Esophagus (tissue), 2 donors: ENCODE results near the gene BIN2. TPM values are rescaled to one million over a fixed set of nuclear protein-coding genes. Genes with fewer than 3 reads are reported as not detected.

Source experiments
- H3K27ac ChIP-seq, 2 donors: one replicate each; pipeline ENCODE4 v1.5.1; 2013; ENCODE audit warnings: low read depth in 2 of 2, mild to moderate bottlenecking in 2 of 2, inconsistent platforms in 1 of 2, low read length in 1 of 2, moderate library complexity in 1 of 2
- H3K27me3 ChIP-seq, 2 donors: one replicate each; pipeline ENCODE4 v1.6.1; 2013; ENCODE audit warnings: low read length in 2 of 2, control low read depth in 1 of 2, mild to moderate bottlenecking in 1 of 2; ENCODE audit not compliant: insufficient read depth in 2 of 2, control insufficient read depth in 1 of 2
- H3K36me3 ChIP-seq, 2 donors: one replicate each; pipeline ENCODE4 v1.6.1; 2013; ENCODE audit warnings: low read length in 1 of 2; ENCODE audit not compliant: control insufficient read depth in 2 of 2, insufficient read depth in 2 of 2
- H3K4me1 ChIP-seq, 2 donors: one replicate each; pipeline ENCODE4 v1.6.1; 2013; ENCODE audit warnings: low read length in 1 of 2; ENCODE audit not compliant: control insufficient read depth in 2 of 2, insufficient read depth in 2 of 2
- H3K4me3 ChIP-seq, 2 donors: one replicate each; pipeline ENCODE4 v1.5.1; 2013; ENCODE audit warnings: low read length in 2 of 2, mild to moderate bottlenecking in 2 of 2, low read depth in 1 of 2, moderate library complexity in 1 of 2
- H3K9me3 ChIP-seq, 2 donors: one replicate each; pipeline ENCODE4 v1.6.1; 2013; ENCODE audit warnings: mild to moderate bottlenecking in 2 of 2, low read depth in 1 of 2, low read length in 1 of 2, moderate library complexity in 1 of 2; ENCODE audit not compliant: control insufficient read depth in 2 of 2, insufficient read depth in 1 of 2
- WGBS, 2 donors: extraction: QIAGEN DNeasy Blood & Tissue Kit; methylation state at CpG; one replicate each; pipeline ENCODE4 v1.1.7; 2013; 5-methylcytosine and 5-hydroxymethylcytosine counted together
- polyA plus RNA-seq, 2 donors: library from polyadenylated mRNA; stranded (reverse); fragments of 200-250 nt; gene quantifications; one replicate each; pipeline ENCODE4 v1.2.3, GENCODE V29; 2013
- donor health status: healthy with polysubstance abuse.
- donor health status: Bipolar disorder and iron deficiency.

Gene BIN2
- polyA plus RNA-seq, 2 donors, result 1.7 to 2.4 TPM

DNA sequence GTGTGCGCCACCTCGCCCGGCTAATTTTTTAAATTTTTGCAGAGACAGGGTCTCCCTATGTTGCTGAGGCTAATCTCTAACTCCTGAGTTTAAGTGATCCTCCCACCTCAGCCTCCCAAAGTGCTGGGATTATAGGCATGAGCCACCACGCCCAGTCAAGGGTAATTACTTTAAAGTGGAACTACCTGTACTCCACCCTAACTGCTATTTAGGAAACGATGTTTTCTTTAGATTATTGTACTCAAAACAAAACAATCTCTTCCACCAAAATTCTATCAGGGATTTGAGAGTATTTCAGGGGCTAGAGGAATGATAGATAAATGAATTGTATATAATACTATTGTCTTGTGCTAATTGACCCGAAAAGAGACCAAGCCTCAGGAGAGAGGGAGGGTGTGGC is 9.6 kb upstream of the BIN2 start:
- no peaks in the 10 kb centered on the region for H3K36me3 ChIP-seq
- no peak overlapping the region for H3K4me3 ChIP-seq
- H3K27ac ChIP-seq, result peak overlapping the region in 1 of 2 donors; percentile 61
- WGBS, 2 donors, result 66% methylated on average over 6 of the region's 6 CpGs
- H3K27me3 ChIP-seq, result no peaks in the 10 kb centered on the region
- peaks cover 0 to 2% of the 10 kb centered on the region in 2 donors for H3K4me1 ChIP-seq
- no peaks in the 10 kb centered on the region for H3K9me3 ChIP-seq

DNA sequence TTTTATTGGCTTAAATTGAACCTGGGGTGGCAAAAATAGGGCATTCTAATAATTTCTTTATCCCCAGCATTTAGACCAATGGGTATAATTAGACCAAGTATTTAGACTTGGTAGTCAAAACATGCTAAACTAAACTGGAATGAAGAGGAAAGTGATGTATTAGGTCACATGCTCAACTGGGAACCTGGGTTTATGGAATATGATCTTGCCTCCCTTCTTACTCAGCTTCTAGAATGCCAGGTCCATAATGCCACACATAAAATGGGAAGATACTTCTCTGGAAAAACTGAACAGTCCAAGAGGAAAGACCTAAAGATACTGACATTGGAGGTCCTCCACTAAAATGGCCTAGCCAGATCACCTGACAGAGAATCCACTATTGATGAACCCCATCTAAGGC is 6.2 kb upstream of the BIN2 start:
- H3K4me1 ChIP-seq, result peaks cover 2 to 8% of the 10 kb centered on the region in 2 donors
- H3K4me3 ChIP-seq, result no peak overlapping the region
- no peaks in the 10 kb centered on the region for H3K36me3 ChIP-seq
- no peaks in the 10 kb centered on the region for H3K27me3 ChIP-seq
- H3K9me3 ChIP-seq, result no peaks in the 10 kb centered on the region
- H3K27ac ChIP-seq, result no peak overlapping the region

DNA sequence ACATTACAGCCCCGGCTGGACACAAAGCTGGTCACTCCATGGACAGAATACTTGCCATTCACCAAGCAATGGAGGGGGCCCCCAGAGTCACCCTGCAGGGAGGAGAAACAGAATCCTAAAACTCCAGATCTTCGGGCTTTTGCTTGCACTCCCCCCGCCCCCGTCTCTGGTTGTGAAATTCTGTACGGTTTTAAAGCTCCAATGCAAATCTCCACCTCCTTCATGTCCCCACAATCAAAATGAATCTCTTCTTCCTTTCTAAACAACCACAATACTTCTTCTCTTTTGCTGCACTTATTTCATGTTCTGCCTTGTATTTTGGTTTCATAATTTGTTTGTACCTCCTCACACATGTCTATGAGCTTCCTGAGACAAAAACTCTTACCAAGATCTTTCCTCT is 5.8 kb upstream of the BIN2 start:
- WGBS, 2 donors, result 73% methylated on average over 5 of the region's 5 CpGs
- no peak overlapping the region for H3K4me3 ChIP-seq
- H3K36me3 ChIP-seq, result no peaks in the 10 kb centered on the region
- H3K9me3 ChIP-seq, result no peaks in the 10 kb centered on the region
- H3K27ac ChIP-seq, result no peak overlapping the region
- peaks cover 2 to 8% of the 10 kb centered on the region in 2 donors for H3K4me1 ChIP-seq
- H3K27me3 ChIP-seq, result no peaks in the 10 kb centered on the region

DNA sequence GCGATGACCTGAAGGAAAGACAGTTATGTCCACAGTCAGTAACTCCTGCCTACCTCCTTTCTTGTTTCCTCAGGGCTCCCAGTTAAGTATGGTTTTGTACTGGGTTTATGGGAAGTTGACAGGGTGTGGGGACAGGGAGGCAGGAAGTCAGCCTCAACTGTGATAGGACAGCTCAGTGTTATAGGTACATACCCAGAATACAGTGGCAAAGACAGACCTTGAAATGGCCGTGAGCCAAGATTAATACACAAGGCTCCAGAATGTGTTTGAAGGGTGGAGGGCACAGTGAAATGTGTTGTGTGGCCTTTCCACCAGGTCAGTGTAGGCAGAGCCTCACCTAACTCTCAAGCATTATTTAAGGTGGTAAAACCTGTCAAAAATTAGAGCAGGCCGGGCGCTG is 4.6 kb upstream of the BIN2 start:
- Histone ChIP-seq H3K4me1 (peaks cover 4 to 16% of the 10 kb centered on the region in 2 donors), H3K27me3 (no peaks in the 10 kb centered on the region), H3K9me3 (peaks cover 0 to 2% of the 10 kb centered on the region in 2 donors), H3K36me3 (no peaks in the 10 kb centered on the region), H3K4me3 (no peak overlapping the region), H3K27ac (peak overlapping the region in 1 of 2 donors; percentile 52)
- 87% methylated on average over 4 of the region's 4 CpGs for WGBS, 2 donors

DNA sequence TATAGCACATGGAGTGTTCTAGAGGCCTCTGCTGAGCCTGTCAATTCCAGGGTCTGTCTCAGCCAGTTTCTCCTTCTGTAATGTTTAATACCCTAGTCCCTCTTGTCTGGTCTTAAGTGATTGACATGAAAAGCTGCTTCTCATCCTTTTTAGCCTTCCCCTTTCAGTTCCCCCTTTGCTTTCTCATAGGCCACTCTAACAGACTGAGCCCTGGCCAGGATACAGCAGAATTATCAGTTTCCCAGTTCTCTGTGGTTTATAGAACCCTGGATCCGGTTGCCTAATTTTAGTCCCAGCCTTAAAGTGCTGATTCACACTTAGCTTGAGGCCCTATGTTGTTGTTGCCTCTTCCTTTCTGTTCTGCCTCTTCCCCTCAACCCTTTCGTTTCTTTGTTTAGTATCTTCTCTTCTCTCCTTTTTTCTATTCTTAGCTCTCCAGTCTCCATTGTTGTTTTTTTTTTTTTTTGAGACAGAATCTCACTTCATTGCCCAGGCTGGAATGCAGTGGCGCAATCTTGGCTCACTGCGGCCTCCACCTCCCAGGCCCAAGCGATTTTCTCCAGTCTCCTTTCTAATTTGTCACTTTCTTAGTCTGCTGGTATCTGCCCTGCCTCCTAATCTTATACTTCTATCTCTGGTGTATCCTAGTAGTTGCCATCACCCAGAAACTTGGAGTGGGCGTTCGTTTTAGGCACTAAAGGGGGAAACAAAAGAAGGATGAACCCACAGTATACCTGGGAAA is 2.9 kb upstream of the BIN2 start:
- no peaks in the 10 kb centered on the region for H3K36me3 ChIP-seq
- peaks cover 4 to 16% of the 10 kb centered on the region in 2 donors for H3K4me1 ChIP-seq
- peaks cover 0 to 2% of the 10 kb centered on the region in 2 donors for H3K9me3 ChIP-seq
- 55 to 61% methylated on average over 7 of the region's 7 CpGs for WGBS, 2 donors
- peak overlapping the region; percentile 48 to 89 for H3K27ac ChIP-seq
- H3K4me3 ChIP-seq, result no peak overlapping the region
- no peaks in the 10 kb centered on the region for H3K27me3 ChIP-seq

DNA sequence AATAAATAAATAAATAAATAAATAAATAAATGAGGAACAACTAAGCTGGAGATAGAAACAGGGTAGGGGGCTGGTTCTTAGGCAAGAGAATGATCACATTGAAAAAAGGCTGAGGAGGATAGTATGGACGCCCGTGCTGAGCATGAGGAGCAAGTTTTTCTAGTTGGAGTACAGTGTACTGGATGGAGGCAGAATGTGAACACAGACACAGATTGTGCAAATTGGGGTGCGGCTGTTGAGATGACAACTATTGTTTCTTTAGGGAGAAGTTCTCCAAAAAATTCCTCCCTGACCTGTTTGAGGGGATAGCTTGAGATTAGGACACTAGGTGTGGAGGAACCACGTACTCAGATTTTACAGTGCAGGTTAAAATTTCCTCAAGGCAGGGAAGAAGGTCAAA is 979 bp upstream of the BIN2 start:
- H3K27me3 ChIP-seq, result no peaks in the 10 kb centered on the region
- no peak overlapping the region for H3K4me3 ChIP-seq
- H3K9me3 ChIP-seq, result peaks cover 0 to 2% of the 10 kb centered on the region in 2 donors
- 53 to 77% methylated on average over 4 of the region's 4 CpGs for WGBS, 2 donors
- H3K4me1 ChIP-seq, result peaks cover 4 to 16% of the 10 kb centered on the region in 2 donors
- H3K27ac ChIP-seq, result peak overlapping the region; percentile 60 to 89
- H3K36me3 ChIP-seq, result no peaks in the 10 kb centered on the region

DNA sequence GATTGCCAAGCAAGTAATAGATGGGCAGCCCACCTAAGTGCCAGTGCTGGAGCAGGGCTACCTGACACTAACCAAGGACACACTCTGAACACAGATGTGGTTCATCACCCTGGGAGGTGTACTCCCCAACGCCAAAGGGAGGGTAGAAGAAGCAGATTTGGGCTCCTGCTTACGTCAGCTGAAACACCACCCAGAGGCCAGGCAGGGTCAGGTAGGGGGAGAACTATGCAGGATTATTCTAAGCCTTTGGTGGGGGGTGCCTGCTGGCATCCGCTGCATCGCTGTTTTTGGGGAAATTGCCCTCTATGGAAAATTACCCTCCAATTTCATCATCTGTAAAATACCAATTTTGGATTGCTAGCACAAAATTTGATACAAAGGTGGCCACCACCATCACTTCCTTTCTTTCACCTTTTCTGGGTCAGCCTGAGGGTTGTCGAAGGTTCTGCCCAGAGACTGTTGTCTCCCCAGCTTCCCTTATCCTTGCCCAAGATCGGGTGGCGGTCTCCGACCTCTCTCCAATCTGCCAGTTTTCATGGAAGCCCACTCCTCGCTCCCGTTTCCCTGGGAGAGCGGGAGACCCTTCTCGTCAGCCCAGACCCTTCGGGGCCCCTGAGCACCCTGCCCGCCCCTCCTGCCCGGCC is 535 bp downstream of the BIN2 start:
- peaks cover 0 to 2% of the 10 kb centered on the region in 2 donors for H3K9me3 ChIP-seq
- H3K36me3 ChIP-seq, result no peaks in the 10 kb centered on the region
- no peaks in the 10 kb centered on the region for H3K27me3 ChIP-seq
- H3K4me1 ChIP-seq, result peaks cover 4 to 18% of the 10 kb centered on the region in 2 donors
- peak overlapping the region; percentile 23 to 36 for H3K4me3 ChIP-seq
- 67 to 83% methylated on average over 15 of the region's 15 CpGs for WGBS, 2 donors
- peak overlapping the region; percentile 61 to 83 for H3K27ac ChIP-seq

DNA sequence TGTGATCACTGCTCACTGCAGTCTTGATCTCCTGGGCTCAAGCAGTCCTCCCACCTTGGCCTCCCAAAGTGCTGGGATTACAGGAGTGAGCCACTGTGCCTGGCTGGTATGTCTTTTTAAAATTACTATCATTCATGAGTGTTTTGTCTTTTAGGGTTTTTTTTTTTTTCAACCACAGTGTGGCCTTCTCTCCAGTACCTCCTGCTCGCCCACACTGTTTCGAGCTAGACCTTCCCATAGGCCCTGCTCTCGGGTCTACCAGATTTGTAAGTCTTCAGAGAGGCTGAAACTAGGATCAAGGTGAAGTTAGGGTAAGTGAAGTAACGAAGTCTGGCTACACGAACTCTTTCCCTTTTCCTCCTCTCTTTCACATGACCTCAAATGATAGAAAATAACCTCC is 1.5 kb downstream of the BIN2 start:
- Histone ChIP-seq H3K36me3 (no peaks in the 10 kb centered on the region), H3K4me1 (peaks cover 4 to 20% of the 10 kb centered on the region in 2 donors), H3K9me3 (peaks cover 0 to 2% of the 10 kb centered on the region in 2 donors), H3K27ac (peak overlapping the region; percentile 61 to 62), H3K4me3 (peak overlapping the region in 1 of 2 donors; percentile 23), H3K27me3 (no peaks in the 10 kb centered on the region)
- WGBS, 2 donors, result 73 to 74% methylated on average over 5 of the region's 5 CpGs

DNA sequence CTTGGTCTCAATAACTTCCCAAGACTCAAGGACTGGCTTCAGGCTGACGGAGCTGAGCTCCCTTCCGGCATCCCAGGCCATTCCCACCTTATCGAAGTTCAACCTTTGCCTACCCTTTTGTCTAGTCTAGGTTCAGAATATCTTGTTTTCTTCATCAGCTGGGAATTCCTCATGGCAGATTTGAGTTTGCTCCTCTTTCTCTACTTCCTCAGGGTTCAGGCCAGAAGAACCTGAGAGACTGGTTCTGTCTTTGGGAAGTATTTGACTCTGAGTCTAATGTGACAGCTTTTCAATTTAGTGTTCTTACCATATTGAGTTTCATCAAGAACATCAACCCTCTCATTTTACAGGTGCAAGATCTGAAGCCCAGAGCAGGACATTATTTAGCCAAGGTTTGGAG is 2.1 kb downstream of the BIN2 start:
- peak overlapping the region; percentile 61 to 65 for H3K27ac ChIP-seq
- peaks cover 0 to 2% of the 10 kb centered on the region in 2 donors for H3K9me3 ChIP-seq
- H3K27me3 ChIP-seq, result no peaks in the 10 kb centered on the region
- 75 to 88% methylated on average over 3 of the region's 3 CpGs for WGBS, 2 donors
- peaks cover 4 to 20% of the 10 kb centered on the region in 2 donors for H3K4me1 ChIP-seq
- H3K4me3 ChIP-seq, result no peak overlapping the region
- H3K36me3 ChIP-seq, result no peaks in the 10 kb centered on the region
